Esophagus squamous epithelium (tissue), 4 donors: ENCODE measurements around the gene AOPEP.

Experiments
- POLR2A ChIP-seq, 4 donors: fragments of 450-650 bp; IDR thresholded peaks; one replicate each; pipeline ENCODE4 v1.6.1; 2017; ENCODE audit warnings: antibody characterized with exemption in 4 of 4, mild to moderate bottlenecking in 4 of 4, moderate library complexity in 3 of 4
- TF ChIP-seq, protein P1 (sequence below), 6 experiments: fragments of 450-650 bp in 4 of 6; fragments of 200-600 bp in 2 of 6; sonication (generic) in 2 of 6; IDR thresholded peaks; one replicate each; pipeline ENCODE4 v1.5.1; 2016 to 2019; ENCODE audit warnings: antibody characterized with exemption in 6 of 6, mild to moderate bottlenecking in 4 of 6, moderate library complexity in 4 of 6

DNA sequence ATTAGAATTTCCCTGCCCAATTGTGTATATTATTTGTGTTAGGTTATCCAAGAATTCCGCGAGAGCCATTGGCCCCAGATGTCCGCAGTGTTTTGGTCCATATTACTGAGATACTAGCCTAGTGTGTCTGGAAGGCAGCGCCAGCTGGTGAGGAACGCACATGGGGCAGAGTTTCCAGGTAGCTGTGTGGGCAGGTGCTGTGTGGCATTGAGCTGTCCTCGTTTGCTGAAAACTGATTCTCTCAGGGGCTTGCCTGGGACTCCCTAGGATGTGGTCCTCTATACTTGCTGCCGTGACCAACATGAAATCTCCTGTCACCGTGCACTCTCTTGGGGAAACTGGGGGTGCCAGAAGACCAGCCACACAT, 302.3 kb downstream of the AOPEP start:
- TF ChIP-seq, protein P1, sequence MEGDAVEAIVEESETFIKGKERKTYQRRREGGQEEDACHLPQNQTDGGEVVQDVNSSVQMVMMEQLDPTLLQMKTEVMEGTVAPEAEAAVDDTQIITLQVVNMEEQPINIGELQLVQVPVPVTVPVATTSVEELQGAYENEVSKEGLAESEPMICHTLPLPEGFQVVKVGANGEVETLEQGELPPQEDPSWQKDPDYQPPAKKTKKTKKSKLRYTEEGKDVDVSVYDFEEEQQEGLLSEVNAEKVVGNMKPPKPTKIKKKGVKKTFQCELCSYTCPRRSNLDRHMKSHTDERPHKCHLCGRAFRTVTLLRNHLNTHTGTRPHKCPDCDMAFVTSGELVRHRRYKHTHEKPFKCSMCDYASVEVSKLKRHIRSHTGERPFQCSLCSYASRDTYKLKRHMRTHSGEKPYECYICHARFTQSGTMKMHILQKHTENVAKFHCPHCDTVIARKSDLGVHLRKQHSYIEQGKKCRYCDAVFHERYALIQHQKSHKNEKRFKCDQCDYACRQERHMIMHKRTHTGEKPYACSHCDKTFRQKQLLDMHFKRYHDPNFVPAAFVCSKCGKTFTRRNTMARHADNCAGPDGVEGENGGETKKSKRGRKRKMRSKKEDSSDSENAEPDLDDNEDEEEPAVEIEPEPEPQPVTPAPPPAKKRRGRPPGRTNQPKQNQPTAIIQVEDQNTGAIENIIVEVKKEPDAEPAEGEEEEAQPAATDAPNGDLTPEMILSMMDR (IDR thresholded peaks at IDR 0.05): no peak
- TF ChIP-seq POLR2A (IDR thresholded peaks at IDR 0.05): no peak
